Effector memory CD4-positive, alpha-beta T cell (primary cell): ENCODE results near the gene TTC1.
"Not testable (repeated sequence)": the region's sequence is repeated elsewhere in the genome, so short reads cannot be mapped to it uniquely, and the experiment has no call there.

Source experiments
- DNase-seq, 3 donors: peaks; one replicate each; pipeline ENCODE4 v3.0.0-alpha.2; 2020
- H3K27ac ChIP-seq: 2 replicates; pipeline ENCODE4 v1.7.0; 2013; ENCODE audit warnings: mild to moderate bottlenecking, low read length, moderate library complexity; ENCODE audit not compliant: insufficient read depth, poor library complexity, severe bottlenecking
- H3K27me3 ChIP-seq: replicated peaks from 2 replicates; pipeline ENCODE4 v1.7.0; 2013; ENCODE audit warnings: mild to moderate bottlenecking, low read length; ENCODE audit not compliant: insufficient read depth, control insufficient read depth, poor library complexity, severe bottlenecking
- H3K36me3 ChIP-seq: 2 replicates; pipeline ENCODE4 v1.7.0; 2013; ENCODE audit warnings: mild to moderate bottlenecking, low read length, moderate library complexity; ENCODE audit not compliant: control insufficient read depth, insufficient read depth
- H3K4me1 ChIP-seq: 2 replicates; pipeline ENCODE4 v1.7.0; 2013; ENCODE audit warnings: low read length, mild to moderate bottlenecking; ENCODE audit not compliant: control insufficient read depth, insufficient read depth, poor library complexity, severe bottlenecking
- H3K4me3 ChIP-seq: 2 replicates; pipeline ENCODE4 v1.7.0; 2013; ENCODE audit warnings: low read length, low read depth, mild to moderate bottlenecking; ENCODE audit not compliant: insufficient read depth, poor library complexity, severe bottlenecking
- H3K9me3 ChIP-seq: 2 replicates; pipeline ENCODE4 v1.7.0; 2013; ENCODE audit warnings: mild to moderate bottlenecking, low read length, moderate library complexity; ENCODE audit not compliant: control insufficient read depth
- total RNA-seq, 3 donors: gene quantifications; one replicate each; lab custom pipeline; 2026; lab: John Stamatoyannopoulos, UW

Gene TTC1, protein sequence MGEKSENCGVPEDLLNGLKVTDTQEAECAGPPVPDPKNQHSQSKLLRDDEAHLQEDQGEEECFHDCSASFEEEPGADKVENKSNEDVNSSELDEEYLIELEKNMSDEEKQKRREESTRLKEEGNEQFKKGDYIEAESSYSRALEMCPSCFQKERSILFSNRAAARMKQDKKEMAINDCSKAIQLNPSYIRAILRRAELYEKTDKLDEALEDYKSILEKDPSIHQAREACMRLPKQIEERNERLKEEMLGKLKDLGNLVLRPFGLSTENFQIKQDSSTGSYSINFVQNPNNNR
- 32.7 to 44.1 (median 43.7) reads per million in 3 donors for total RNA-seq

DNA sequence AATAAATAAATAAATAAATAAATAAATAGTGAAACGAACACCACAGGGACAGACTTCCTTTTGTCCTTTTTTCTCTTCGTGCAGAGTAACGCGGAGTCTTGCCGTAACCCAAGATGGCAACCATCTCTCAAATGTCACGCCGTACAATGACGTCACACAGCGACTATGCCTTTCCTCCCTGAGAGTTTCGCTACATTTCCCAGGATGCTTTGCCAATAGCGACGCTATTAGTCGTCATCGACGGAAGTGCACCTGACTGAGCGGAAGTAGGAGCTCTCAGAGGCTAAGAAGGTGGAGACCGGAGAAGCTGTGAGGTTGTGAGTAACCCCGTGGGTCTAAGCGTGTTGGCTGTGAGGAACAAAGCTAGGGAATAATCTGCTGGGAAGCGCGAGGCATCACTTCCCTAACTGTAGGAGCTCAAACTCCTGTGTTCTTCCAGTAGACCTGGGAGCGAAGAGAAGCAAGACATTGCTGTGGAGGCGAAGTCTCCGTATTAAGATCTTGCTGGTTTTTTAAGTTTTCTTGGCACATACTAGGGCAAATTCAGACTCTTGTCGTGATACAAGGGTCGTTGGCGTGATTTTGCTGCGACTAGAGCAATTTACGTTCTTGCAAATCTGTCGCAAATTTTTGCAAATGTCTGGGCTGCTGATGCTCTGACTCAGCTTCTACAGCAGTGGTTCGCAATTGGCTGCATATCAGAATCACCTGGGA is at the start of gene TTC1:
TSS of gene TTC1 (plus strand) at position 263 of the 714 bp plus-strand sequence. CDS start 1,390 bp downstream, outside the sequence.
- H3K27me3 ChIP-seq = no peaks in the 10 kb centered on the region
- DNase-seq = peak; percentile 85 to 93 (median 89)
- H3K4me3 ChIP-seq = peak within 1 kb of the TSS; percentile 75
- H3K27ac ChIP-seq = peak within 1 kb of the TSS; percentile 78
- H3K4me1 ChIP-seq = peaks cover 14% of the 10 kb centered on the region
- peaks cover 11% of the 10 kb centered on the region for H3K36me3 ChIP-seq
- no peaks in the 10 kb centered on the region for H3K9me3 ChIP-seq

- DNase-seq = no peak
- H3K27me3 ChIP-seq = peaks cover 3% of the 10 kb centered on the region
Measured at GRCh38 chr5:159961176-159962160, 47.5 kb upstream of the TTC1 start.

DNA sequence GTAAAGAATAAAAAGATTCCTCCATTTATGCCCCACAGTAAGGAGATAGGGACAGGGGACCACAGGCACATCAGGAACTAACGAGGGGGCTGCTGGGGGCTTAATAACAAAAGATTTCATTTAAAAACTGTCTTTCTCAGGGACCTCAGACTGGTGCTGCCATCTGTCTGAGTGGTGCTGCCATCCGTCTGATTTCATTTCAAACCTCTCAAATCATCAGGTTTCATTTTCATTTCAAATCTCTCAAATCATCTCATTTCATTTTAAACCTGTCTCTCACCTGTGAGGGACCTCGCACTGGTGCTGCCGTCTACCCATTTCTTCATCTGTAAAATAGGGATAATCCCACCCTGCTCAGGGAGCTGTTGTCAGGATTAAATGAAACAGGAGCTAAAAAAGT is 46.7 kb upstream of the TTC1 start:
- H3K4me3 ChIP-seq = no peak overlapping the region
- peaks cover 3% of the 10 kb centered on the region for H3K27me3 ChIP-seq
- H3K27ac ChIP-seq = no peak overlapping the region
- H3K36me3 ChIP-seq = no peaks in the 10 kb centered on the region
- DNase-seq = no peak
- H3K4me1 ChIP-seq = no peaks in the 10 kb centered on the region
- H3K9me3 ChIP-seq = no peaks in the 10 kb centered on the region

More at GRCh38 chr5:159961176-159962160, 47.5 kb upstream of the TTC1 start:
- H3K27ac ChIP-seq = no peak overlapping the region
- H3K4me3 ChIP-seq = no peak overlapping the region
- no peaks in the 10 kb centered on the region for H3K36me3 ChIP-seq
- no peaks in the 10 kb centered on the region for H3K9me3 ChIP-seq
- no peaks in the 10 kb centered on the region for H3K4me1 ChIP-seq

DNA sequence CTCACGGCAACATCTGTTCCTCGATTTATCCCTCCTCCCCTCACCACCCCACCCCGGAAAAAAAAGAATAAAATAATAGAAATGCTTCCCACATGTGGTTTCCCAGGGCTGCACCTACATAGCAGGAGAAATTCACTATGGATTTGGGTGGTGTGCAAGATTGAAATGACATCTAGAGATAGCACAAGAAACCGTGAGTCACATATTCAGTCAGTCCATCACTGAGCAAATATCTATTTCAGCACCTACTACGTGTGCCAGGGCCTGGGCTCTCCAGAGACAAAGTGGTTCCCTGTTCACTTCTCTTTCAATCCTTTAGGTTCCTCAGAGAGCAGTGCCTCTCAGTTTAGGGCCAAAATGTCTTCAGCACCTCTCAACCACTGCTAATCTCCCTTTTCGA is 45.0 kb upstream of the TTC1 start:
- Histone ChIP-seq H3K27me3 (peaks cover 3% of the 10 kb centered on the region), H3K36me3 (no peaks in the 10 kb centered on the region), H3K4me1 (no peaks in the 10 kb centered on the region), H3K9me3 (no peaks in the 10 kb centered on the region), H3K27ac (no peak overlapping the region), H3K4me3 (no peak overlapping the region)
- no peak for DNase-seq

DNA sequence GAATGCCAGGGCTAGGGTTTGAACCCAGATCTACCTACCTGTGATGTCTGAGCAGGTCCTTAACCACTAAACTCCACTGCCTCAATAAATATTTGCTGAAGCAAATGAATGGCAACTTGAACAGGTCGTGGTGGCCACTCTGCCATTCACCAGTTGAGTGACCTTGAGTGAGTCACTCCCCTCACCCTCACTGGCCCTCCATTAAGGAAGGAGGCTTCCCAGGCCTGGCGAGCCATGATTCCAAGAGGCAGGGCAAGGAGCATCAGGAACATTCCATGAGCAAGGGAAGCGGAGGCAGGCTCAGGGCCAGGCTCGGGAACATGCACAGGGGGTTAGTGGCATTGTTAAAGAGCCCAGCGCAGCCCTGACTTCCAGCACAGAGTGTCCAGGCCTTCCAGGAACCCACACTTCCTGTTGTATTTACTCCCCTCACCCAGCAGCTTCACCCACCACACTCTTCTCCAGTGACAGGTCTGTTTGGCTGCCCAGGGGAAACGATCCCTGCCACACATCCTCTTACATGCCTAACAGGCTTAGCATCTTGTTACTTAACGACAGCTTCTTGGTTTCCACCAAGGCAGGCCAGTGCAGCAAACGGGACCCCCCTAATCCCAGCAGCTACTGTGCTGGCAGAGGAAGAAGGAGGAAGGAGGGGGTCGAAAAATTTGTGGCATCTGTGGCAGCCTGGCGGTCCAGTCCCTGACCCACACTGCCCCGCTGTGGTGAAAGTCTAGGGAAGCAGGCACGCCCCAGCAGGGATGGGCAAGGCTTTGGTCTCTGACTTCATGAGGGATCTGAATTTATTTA is 43.7 kb upstream of the TTC1 start:
- Histone ChIP-seq H3K27ac (no peak overlapping the region), H3K27me3 (peaks cover 6% of the 10 kb centered on the region), H3K4me1 (no peaks in the 10 kb centered on the region), H3K9me3 (no peaks in the 10 kb centered on the region), H3K4me3 (no peak overlapping the region), H3K36me3 (no peaks in the 10 kb centered on the region)
- no peak for DNase-seq

DNA sequence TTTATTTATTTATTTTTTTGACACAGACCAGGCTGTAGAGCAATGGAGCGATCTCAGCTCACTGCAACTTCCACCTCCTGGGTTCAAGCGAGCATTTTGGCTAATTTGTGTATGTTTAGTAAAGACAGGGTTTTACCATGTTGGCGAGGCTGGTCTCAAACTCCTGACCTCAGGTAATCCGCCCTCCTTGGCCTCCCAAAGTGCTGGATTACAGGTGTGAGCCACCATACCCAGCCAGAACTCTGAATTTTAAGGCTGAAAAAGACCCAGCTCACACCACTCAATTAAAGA is 43.2 kb upstream of the TTC1 start:
- H3K4me3 ChIP-seq, H3K4me1 ChIP-seq, H3K27ac ChIP-seq, DNase-seq, H3K9me3 ChIP-seq, H3K36me3 ChIP-seq: not testable (repeated sequence)
- H3K27me3 ChIP-seq = peaks cover 10% of the 10 kb centered on the region

GRCh38 chr5:159969966-159970365 is 39.0 kb upstream of the TTC1 start:
- Histone ChIP-seq H3K9me3 (no peaks in the 10 kb centered on the region), H3K27ac (no peak overlapping the region), H3K27me3 (peaks cover 21% of the 10 kb centered on the region), H3K4me1 (no peaks in the 10 kb centered on the region), H3K4me3 (no peak overlapping the region), H3K36me3 (no peaks in the 10 kb centered on the region)
- no peak for DNase-seq

- H3K36me3 ChIP-seq = no peaks in the 10 kb centered on the region
- no peaks in the 10 kb centered on the region for H3K9me3 ChIP-seq
- no peak overlapping the region for H3K27ac ChIP-seq
- no peaks in the 10 kb centered on the region for H3K4me1 ChIP-seq
- DNase-seq = no peak
- H3K4me3 ChIP-seq = no peak overlapping the region
- H3K27me3 ChIP-seq = peaks cover 21% of the 10 kb centered on the region
Measured at GRCh38 chr5:159971038-159971437, 37.9 kb upstream of the TTC1 start.

DNA sequence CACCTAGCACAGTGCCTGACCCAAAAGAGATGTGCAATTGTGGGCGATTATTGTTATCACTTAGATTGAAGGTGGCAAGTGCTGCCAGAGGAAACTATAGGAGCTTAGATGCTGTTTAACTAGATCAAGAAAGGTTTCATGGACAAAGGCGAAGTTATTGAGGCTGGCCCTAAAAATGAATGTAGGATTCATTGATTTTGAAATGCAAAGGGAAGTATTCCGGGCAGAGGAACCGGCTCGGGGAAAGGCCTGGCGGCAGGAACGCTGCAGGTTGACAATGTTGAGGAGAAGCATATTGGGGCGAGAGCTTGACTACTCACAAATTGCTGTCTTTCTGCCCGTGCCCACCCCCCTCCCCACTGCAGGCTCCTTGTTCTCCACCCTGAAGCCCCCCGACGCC is 37.4 kb upstream of the TTC1 start:
- no peak for DNase-seq

More for the DNA sequence above, 37.4 kb upstream of the TTC1 start:
- no peak overlapping the region for H3K4me3 ChIP-seq
- H3K27ac ChIP-seq = no peak overlapping the region
- peaks cover 21% of the 10 kb centered on the region for H3K27me3 ChIP-seq
- H3K4me1 ChIP-seq = no peaks in the 10 kb centered on the region
- H3K9me3 ChIP-seq = no peaks in the 10 kb centered on the region
- H3K36me3 ChIP-seq = no peaks in the 10 kb centered on the region
